Ishikawa (cell line): ENCODE data around the gene TRPV4.

Experiments used
- CEBPB ChIP-seq: IDR thresholded peaks from 2 replicates; pipeline ENCODE4 v1.6.1; 2012
- CREB1 ChIP-seq: IDR thresholded peaks from 2 replicates; pipeline ENCODE4 v1.6.1; 2012; ENCODE audit warnings: low read depth
- EGR1 ChIP-seq: IDR thresholded peaks from 2 replicates; pipeline ENCODE4 v1.6.1; 2012
- EP300 ChIP-seq: IDR thresholded peaks from 2 replicates; pipeline ENCODE4 v1.6.1; 2012; ENCODE audit warnings: borderline replicate concordance
- FOXM1 ChIP-seq: IDR thresholded peaks from 2 replicates; pipeline ENCODE4 v1.6.1; 2012; ENCODE audit warnings: low read depth, borderline replicate concordance
- MAX ChIP-seq: IDR thresholded peaks from 2 replicates; pipeline ENCODE4 v1.6.1; 2012
- NFIC ChIP-seq: IDR thresholded peaks from 2 replicates; pipeline ENCODE4 v1.6.1; 2012
- RAD21 ChIP-seq: IDR thresholded peaks from 2 replicates; pipeline ENCODE4 v1.6.1; 2012; ENCODE audit warnings: low read depth
- TAF1 ChIP-seq: IDR thresholded peaks from 2 replicates; pipeline ENCODE4 v1.6.1; 2012; ENCODE audit warnings: low read depth, mild to moderate bottlenecking
- TCF12 ChIP-seq: IDR thresholded peaks from 2 replicates; pipeline ENCODE4 v1.6.1; 2012; ENCODE audit warnings: low read depth
- TEAD4 ChIP-seq: IDR thresholded peaks from 2 replicates; pipeline ENCODE4 v1.6.1; 2012
- USF1 ChIP-seq: IDR thresholded peaks from 2 replicates; pipeline ENCODE4 v1.6.1; 2012
- YY1 ChIP-seq: IDR thresholded peaks from 2 replicates; pipeline ENCODE4 v1.6.1; 2012; ENCODE audit warnings: low read depth
- ZBTB7A ChIP-seq: IDR thresholded peaks from 2 replicates; pipeline ENCODE4 v1.6.1; 2012; ENCODE audit warnings: low read depth
- TF ChIP-seq, protein P1 (sequence below): IDR thresholded peaks from 2 replicates; pipeline ENCODE4 v1.6.1; 2012; ENCODE audit warnings: low read depth, mild to moderate bottlenecking

The TRPV4 gene

DNA sequence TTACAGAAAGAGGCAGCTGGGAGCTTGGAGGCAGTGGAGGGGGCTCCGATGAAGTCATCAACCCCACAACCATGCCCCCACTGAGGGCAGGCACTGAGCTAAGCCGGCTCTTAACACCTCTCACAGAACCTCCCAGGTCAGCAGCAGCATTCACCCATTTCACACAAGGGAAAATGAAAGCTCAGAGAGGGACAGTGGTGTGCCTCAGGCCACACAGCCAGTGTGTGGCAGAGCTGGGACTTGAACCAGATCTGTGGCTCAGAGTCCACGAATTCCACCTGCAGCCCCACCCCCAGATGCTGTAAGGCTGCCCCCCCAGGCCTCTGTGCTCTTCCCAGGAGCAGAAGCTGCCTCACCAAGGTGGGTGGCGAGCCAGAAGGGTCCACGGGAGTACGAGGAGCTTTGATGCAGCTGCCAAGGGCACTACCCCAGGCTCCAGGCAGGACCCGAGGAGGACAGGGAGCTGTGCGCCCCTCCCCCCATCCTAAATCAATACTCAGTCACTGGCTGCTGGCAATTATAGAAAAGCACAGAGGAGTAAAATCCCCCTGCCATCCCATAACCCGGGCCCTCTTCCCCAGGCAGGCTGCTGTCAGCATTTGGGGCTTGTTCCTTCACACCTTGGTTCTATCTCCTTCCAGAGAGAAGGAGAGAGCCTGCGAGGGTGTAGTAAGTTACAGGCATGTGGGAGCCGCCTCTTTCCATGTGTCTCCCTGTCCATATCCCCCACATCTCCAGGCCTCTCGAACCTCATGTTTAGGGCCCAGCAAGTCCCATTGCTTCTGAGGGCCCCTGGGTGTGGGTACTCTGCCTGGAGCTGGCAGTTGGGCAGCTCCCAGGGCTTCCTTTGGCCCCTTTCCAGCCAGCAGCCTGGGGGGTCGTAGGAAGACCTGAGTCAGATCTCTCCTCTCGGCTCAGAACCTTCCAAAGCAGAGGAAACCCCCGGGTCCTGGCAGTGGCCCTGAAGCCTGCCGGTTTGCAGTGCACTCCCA is 72.0 kb downstream of the TRPV4 start:
- TF ChIP-seq, protein P1, sequence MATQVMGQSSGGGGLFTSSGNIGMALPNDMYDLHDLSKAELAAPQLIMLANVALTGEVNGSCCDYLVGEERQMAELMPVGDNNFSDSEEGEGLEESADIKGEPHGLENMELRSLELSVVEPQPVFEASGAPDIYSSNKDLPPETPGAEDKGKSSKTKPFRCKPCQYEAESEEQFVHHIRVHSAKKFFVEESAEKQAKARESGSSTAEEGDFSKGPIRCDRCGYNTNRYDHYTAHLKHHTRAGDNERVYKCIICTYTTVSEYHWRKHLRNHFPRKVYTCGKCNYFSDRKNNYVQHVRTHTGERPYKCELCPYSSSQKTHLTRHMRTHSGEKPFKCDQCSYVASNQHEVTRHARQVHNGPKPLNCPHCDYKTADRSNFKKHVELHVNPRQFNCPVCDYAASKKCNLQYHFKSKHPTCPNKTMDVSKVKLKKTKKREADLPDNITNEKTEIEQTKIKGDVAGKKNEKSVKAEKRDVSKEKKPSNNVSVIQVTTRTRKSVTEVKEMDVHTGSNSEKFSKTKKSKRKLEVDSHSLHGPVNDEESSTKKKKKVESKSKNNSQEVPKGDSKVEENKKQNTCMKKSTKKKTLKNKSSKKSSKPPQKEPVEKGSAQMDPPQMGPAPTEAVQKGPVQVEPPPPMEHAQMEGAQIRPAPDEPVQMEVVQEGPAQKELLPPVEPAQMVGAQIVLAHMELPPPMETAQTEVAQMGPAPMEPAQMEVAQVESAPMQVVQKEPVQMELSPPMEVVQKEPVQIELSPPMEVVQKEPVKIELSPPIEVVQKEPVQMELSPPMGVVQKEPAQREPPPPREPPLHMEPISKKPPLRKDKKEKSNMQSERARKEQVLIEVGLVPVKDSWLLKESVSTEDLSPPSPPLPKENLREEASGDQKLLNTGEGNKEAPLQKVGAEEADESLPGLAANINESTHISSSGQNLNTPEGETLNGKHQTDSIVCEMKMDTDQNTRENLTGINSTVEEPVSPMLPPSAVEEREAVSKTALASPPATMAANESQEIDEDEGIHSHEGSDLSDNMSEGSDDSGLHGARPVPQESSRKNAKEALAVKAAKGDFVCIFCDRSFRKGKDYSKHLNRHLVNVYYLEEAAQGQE, result no peak
- no peak for TF ChIP-seq CREB1
- TF ChIP-seq TCF12, result no peak
- no peak for TF ChIP-seq ZBTB7A
- no peak for TF ChIP-seq USF1
- TF ChIP-seq EP300, result no peak
- no peak for TF ChIP-seq TAF1
- TF ChIP-seq MAX, result no peak
- TF ChIP-seq TEAD4, result no peak
- TF ChIP-seq FOXM1, result no peak
- no peak for TF ChIP-seq NFIC
- no peak for TF ChIP-seq YY1
- TF ChIP-seq EGR1, result no peak
- no peak for TF ChIP-seq RAD21
- no peak for TF ChIP-seq CEBPB

DNA sequence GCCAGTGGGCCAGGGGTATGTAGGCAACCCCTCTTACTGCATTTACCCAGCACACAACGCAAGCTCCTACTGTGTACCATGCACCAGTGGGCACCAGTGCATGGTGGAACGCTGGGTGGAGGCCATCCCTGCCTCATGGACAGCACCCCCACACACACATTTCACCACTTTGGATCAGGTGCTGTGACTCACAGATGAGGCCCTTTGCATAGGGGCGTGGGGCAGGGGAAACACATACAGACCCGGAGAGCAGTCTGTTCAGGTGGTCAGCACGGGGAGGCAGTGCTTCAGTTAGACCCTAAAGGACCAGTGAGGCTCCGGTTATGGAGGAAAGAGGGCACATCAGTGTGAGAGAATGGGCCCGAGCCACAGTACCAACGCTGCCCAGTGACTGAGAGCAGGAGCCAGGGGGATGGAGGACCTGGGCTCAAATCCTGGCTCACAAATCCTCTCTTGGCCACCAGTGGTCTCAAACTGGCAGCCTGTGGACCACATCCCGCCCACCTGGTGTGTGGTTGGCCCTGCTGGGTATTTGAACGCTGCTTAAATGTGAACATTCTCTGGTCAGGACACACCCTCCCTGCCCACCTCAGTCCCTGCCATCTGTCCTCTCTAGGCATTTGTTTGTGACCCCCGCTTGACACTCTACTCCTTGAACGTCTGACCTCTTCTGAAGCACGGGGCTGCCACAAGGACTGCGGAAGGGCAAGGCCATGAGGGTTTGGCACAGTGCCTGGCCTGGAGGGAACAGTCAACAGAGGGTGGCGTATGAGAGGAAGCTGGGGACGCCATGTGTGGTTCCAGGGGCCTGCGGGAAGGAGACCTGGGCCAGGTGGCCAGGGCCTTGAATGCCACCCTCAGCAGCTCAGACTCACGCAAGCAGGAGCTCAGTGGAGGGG is 72.9 kb downstream of the TRPV4 start:
- TF ChIP-seq TCF12 (no peak), TEAD4 (no peak), NFIC (no peak), EGR1 (no peak), CEBPB (no peak), TAF1 (no peak), MAX (no peak), CREB1 (no peak), USF1 (no peak), RAD21 (no peak), ZBTB7A (no peak), FOXM1 (no peak), EP300 (no peak), YY1 (no peak)
- TF ChIP-seq, protein P1, result no peak

DNA sequence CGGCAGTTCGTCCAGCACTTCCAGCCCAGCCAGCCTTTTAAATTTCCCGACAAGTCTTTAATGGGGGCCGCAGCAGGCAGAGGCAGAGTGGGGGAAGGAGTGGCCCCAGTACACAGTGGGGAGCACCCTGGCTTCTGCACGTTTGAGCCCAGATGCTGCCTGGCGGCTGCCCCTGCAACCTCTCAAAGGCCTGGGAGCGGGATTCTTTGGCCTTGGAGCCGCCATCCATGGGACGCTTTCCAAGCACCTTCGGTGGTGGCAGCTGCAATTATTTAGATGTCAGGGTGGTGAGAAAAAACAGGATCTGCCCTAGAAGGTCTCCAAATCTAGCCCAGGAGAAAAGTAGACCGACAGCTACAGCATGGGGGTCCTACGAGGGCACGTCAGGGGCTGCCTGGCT is 73.6 kb downstream of the TRPV4 start:
- TF ChIP-seq ZBTB7A (no peak), USF1 (no peak), MAX (no peak), EGR1 (no peak), YY1 (no peak), TCF12 (no peak)

GRCh38 chr12:109758426-109759420 is 74.5 kb downstream of the TRPV4 start:
- TF ChIP-seq TAF1 (no peak), EGR1 (no peak), TEAD4 (no peak)
